HuH-7.5 (cell line): Measurements from ENCODE around the gene TNNI3K.

Experiments
- DNase-seq: peaks from one replicate; pipeline ENCODE4 v3.0.0; 2011; ENCODE audit warnings: low spot score

The TNNI3K gene

DNA sequence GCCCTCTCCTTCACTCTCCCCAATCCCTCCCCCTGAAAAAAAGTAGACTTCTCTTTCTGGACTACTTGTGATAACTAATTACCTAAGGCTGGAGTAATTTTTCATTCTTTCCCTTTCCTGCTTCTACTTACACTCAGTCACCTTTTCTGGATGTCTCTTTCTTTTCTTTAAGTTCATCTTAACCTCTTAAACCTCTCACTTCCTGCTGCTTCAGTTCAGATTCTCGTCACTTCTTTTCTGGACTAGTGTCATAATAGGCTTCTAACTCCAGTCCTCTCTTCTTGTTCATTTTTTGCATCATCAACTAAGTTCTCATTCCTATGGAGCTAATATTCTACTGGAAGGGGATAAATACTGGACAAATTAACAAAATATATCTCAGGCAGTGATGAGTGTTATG is 201.8 kb downstream of the TNNI3K start:
- DNase-seq: no peak

DNA sequence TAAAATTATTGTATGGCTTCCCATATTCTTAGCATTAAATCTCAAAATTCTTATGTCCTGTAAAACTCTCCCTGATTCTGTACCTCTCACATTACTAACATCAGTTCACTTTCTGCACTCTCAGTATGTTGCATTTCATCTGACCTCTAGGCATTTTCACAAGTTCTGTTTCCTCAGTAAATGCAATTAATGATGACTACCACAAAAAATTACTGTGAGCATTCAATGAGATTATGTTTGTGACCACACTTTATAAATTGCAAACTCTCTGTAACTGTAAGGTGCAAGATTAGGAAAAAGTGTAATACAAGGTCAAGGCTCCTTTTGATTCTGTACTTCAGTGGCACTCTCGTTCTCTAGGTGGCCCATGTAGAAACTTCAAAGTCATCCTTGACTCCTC is 216.8 kb downstream of the TNNI3K start:
- no peak for DNase-seq

DNA sequence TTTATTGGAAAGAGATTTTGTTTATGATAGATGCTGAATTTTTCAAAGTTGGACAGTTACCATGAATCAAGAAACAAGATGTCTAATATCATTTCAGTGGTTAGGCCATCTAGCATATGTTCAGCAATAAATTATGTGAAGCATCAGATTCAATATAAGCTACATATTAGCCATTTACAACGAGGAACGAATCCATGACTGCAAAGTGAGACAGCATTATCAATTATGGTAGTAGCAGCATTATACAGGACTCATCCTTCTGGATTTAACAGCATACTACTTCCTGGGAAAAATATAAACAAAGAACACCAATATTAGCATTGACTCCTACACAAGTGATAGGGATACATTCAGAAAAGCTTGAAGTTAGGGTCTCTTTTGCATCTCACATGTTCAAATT is 218.1 kb downstream of the TNNI3K start:
- DNase-seq: no peak

DNA sequence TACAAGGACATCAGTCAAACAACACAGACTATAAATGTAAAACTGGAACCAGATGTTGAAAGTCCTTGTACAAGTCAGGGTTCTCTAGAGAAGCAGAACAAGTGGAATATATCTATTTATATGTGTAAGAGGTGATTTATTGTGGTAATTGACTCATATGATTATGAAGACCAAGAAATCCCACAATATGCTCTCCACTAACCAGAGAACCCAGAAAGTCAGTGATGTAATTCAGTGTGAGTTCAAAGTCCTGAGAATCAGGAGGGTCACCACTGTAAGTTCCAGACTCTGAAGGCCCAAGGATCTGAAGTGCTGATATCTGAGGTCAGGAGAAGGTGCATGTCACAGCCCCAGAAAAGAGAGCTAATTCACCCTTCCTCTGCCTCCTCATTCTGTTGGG is 220.2 kb downstream of the TNNI3K start:
- DNase-seq: no peak

DNA sequence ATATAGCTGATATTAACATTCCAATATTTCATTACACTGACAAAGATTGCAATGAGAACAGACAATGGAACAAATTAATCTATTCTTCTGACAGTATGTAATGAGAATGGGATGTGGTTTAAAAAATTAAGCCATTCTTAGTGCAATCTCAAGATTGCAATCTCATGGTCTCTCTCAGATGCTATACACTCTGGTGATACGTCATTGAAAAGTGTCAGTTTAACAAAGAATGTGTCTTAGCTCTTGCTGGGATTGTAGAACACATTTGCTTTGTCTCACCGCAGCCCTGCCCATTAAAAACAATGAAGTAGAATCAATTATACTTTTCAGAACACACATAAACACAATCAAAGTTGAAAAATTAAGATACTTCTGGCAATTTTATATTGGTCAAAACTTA is 222.1 kb downstream of the TNNI3K start:
- no peak for DNase-seq

DNA sequence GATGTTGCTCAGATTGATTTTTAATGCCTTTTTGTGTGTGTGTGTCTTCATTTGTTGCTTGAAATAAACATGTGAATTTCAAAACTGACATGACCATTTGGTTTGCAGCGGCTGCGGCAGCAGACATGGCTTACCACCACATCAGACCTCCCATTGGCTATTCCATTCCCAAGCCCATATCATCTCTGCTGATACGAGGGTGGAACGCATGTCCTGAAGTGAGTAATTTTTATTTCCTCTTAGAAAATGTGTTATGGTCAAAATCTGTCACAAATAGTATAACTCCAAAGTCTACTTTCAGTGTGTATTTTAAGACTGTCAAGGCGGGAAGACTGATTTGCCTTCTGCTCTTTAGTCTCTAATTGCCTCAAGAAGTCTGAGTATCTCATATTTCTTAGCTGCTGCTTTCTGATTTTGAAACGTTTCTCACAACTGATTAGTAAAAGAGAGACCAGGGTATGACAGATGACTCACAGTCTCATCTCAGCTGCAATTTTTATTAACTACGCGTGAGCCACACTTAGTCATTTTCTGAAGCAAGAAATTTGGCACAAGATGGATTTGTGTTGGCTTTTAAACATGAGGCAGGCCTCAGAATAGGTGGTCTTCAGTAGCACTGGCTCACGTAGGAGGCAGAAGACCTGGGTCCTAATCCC is 228.3 kb downstream of the TNNI3K start:
- no peak for DNase-seq

DNA sequence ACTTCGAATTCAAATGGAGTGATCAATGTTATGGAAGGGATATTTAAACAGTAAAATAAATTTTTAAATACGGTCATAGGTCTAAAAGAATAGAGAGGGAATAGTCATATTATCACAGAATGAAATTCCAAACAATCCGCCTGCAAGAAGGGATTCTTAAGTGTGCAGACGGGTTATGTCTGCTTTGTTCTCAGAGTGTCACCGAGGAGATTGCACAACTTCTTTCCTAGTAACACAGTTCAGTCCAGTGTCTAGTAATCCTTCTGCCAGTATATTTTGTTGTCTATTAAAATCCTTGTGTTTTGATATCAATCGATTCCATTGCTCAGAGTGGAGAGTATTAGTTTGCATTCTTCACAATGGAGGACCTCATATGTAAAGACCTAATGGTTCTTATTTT is 228.8 kb downstream of the TNNI3K start:
- DNase-seq: no peak

DNA sequence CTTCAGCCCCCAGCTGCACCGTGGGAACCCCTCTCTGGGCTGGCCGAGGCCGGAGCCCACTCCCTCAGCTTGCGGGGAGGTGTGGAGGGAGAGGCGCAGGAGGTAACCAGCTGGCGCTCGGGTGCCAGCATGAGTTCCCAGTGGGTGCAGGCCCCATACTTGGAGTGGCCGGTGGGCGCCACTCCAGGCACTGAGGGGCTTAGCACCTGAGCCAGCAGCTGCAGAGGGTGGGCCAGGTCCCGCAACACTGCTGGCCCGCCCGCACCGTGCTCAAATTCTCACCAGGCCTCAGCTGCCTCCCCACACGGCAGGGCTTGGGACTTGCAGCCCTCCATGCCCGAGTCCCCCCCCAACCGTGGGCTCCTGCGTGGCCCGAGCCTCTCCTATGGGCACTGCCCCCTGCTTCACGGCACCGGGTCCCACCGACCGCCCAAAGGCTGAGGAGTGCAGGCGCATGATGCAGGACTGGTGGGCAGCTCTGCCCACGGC is 230.1 kb downstream of the TNNI3K start:
- no peak for DNase-seq

DNA sequence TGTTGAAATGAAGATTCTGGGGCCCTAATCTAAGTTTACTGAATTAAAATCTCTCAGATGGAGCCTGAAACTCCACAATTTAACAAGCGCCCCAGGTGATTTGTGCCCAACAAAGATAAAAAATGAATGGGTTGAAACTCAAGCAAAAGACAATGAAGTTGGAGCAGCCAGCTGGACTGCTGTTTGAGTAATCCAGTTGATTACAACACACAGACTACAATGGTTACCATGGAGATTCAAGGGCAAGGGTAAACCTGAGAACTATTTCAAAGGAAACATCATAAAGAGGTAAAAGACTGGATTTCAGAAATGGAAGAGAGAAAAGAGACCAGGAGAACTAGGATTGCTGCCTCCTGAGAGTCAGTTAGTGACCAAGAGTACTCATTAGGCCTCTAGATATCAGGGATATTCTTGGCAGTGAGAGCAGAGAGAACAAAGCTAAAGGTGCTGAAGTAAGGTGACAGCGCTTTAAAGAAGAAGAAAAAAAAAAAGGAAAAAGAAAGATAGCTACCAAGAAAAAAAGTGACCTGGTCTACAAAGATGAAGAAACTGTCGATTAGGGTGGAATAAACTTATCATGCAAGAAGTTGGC is 232.7 kb downstream of the TNNI3K start:
- DNase-seq: no peak

DNA sequence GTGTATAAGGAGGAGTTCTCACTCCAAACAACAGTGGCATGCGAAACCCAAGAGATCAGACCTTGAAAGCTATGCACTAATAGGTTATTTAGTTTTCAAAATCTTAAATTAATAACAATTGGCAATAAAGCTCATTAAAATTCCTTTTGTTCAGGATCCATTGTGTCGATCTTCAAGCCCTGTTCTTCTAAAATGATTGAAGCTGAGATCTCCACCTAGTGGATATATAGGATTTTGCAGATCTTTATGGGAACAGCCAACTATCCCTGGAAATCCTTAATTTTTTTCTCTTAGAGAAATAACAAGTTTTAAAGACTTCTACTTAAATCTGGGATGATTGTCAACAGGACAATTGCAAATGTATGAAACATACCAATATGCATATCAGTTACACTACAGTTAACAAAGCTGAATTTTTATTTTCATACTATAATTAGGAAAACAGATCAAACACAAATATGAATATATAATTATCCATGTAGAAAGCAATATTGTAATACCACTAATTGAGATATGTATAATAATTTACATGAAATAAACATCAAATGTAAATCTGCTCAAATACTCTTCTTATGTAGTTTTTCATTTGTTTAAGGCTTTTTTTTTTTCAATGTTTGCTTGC is 233.9 kb downstream of the TNNI3K start:
- DNase-seq: peak; percentile 37

DNA sequence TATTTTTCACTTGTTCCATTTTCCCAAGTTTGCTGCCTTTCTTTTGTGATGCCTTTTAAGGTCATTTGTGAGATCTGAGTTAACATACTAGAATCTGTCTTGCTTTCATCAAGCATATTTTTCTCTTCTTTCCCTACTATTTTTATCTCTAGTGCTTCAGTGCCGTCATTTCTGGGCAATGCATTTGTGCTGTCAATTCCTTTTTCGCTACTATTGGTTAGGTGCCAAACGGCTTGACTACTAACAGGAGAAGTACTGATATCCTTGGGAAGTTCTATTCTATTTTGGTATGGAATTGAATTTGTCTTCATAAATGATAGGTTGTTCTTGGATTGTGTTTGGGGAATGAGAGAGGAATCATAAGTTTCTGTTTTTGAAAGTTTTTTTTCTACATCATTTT is 235.1 kb downstream of the TNNI3K start:
- DNase-seq: no peak

DNA sequence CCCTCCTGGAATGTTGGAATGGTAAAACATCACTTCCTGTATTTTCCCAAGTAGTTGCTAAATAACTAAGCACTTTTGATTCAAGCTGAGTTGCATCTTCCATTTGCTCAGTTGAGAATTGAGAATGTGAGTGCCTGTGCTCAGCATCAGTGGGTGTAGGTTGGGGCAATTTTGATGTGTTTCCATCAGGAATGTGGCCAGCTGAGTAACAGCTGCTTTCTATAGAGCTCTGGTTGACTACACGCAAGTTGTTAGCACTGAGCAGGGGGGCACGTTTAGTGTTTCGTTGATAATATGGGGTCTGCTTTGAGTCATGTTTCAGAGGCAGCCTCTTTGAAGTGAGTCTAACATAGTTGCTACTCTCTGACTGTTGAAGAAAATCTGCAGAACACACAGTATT is 235.7 kb downstream of the TNNI3K start:
- DNase-seq: no peak

DNA sequence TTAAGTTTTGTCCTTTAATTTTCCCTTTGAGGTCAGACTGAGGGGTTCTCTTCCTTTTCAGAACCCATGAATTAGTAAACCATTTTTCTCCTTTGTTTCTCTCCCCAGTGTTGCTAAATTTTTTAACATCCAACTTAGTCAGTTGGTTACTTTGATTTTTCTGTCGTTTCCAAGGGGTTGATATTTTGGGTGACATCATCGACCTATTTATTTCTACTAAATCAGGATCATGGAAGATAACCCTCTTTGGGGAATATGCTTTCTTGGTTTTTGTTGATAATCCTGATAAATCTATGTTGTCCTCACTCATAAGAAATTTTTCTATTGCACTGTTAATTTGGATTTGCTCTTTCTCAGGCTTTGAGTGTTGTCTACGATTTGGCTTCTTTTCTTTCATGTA is 236.3 kb downstream of the TNNI3K start:
- no peak for DNase-seq

DNA sequence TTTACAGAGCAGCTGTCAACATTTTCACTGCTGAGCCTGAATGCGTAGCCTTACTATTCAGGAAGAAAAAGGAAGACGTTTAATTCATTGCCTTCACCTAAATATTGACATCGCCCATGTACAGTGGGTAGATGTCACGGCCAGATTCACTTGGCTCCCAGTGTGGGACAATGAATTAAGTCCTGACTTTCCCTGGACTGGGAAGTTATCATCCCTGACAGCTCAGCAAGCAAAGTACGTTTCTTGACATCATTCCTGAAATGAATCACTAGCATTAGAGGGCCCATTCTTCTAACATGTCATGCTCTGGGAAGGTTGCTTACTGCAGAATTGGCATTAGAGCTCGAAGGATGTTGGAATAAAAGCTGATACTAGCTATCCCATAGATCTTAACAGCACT is 239.4 kb downstream of the TNNI3K start:
- DNase-seq: no peak

DNA sequence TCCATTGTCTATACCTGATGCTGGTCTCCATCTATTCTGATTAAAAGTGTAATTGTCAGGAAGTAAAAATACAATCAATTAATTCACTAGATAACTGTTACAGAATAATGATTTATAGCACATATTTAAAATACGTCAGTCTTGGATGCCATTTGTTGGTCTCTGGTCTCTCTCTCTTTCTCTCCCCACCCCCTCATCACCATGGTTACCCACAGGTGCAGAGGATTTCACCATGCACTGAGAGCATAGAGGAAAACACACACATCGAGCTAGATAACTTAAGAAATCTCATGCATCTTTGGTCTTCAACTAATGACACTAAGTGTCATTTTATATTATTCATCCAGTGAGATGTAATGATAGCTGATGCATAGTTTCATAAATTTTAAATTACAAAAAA is 243.8 kb downstream of the TNNI3K start:
- DNase-seq: no peak

DNA sequence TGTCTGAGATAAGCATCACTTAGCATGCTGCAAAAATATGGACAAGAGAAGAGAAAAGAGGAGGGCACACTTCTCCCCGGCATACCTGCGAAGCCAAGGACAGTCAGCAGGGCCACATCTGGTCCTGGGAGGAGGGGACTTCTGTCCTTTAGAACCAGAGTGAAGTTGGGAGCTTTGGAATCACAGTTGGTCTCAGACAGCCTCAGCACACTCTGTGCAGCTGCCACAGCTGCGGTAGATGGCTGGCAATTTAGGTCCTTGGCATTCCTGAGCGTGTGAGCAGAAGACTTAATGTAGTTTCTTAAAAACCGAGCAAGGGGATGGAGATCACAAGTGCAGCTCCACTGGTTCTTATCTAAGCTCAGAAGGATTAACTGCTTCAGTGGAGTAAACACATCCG is 244.9 kb downstream of the TNNI3K start:
- DNase-seq: no peak

DNA sequence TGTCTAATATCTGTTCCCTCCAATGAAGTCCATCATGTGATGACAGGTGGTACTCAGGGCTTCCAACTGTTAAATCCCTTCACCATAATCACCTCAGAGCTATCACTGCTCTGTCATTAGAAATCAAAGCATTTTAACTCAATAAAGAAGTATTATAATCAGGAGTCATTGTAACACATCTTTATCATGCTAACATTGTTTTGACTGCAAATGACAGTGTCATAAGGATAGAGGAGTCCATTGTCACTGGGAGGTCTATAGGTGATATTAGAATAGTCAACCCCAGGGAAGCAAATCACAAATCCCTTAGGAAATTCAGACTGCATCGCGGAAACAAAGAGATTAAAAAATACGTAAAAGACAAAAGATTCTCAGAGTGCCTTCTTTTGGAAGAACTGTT is 246.4 kb downstream of the TNNI3K start:
- DNase-seq: no peak

DNA sequence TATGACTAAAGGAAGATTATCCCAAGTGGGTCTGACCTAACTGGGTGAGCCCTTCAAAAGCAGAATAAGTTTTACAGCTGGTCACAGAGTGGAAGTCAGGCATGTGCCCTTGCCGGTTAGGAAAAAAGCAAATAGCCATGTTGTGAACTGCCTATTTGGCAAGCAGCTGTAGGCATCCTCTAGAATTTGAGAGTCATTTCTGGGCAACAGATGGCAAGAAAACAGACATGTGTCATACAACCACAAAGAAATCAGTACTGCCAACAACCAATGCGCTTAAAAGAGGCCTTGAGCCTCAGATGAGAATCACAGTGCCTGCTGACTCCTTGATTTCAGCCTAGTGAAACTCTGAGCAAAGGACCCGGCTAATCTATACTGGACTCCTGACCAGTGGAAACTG is 250.4 kb downstream of the TNNI3K start:
- DNase-seq: no peak

DNA sequence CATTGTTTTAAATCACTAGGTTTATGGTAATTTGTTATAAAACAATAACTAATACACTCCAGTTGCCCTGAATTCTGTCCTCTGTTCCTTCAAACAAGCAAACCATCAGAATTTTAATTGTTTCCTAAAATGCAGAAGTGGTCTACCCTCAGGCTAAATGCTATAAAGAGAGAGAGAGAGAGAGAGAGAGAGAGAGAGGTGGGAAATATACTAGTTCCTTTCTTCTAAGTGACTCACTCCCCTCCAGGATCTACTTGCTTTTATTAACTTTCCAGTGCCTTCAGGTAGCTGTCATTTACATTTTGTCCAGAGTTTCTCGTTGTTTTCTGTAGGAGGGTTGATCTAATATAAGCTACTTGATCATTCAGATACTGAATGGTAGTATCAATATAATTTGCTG is 250.8 kb downstream of the TNNI3K start:
- DNase-seq: no peak

DNA sequence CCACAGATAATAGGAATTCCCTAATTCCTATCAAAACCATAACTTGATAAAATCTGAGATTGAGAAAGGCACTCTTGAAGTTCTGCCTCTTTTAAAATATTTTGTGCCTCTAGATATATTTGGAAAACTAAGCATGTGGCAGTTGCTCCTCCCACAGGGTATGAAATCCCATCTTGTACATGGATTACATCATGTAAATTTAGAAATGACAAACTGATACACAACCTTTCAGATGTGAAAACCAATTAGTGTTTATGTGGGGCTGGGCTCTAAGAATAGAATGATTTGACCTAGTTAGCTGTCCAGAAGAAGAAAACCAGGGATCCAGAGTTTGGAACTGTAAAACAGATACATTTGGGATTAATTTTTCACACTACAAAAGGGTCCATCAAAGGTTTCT is 261.5 kb downstream of the TNNI3K start:
- no peak for DNase-seq

DNA sequence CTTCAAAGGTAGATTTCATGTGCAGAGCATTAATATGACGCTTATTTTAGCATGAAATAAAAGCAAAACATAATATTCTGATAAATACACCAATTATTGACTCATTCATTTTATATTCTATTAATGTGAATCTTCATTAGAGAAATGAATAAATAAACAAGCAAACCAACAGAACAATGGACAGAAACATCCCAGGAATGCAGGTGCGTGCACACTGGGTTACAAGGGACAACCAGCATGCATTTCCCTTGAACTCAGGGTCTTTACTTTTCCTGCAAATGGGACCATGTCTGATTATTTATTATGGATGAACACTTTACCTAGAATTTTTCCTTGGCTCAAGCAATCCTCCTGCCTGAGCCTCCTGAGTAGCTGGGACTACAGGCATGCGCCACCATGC is 263.7 kb downstream of the TNNI3K start:
- no peak for DNase-seq

DNA sequence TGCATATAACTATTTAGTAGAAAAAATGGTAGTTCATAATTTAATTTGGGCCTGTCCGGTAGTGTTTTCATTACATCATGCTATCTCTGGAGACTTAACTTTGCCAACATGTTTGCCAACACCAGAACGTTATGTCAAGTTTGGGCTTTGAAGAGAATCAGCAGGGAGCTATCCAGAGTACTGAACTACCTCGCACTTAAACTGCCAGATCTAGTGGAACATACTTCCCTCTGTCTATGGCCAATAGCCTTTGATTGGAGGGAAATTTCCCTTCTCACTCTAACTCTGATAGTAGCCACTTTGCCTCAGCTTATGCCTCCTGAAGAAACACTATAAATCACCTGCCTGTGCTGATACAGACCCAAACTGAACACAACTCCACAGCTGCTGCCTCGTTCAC is 267.2 kb downstream of the TNNI3K start:
- no peak for DNase-seq

DNA sequence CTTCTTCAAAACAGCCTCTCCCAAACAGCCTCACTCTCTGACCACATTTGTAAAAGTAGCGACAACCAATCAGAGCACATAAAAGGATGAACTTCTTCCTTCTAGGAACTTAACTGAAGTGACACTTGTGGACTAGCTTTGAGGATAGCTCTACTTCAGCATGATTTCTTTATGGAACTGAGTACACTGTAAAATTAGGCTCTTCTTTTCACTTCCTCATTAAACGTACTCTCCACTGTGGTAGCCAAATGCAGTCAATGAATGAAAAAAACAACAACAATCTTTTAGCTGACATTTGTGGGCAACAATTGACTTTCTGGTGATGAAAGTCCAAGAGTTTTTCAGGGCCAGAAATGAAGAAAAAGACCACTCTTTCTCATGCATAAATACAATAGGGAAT is 267.7 kb downstream of the TNNI3K start:
- no peak for DNase-seq
